ENCODE results near the gene COG8. TPM values are rescaled to one million over a fixed set of nuclear protein-coding genes. Genes with fewer than 3 reads are reported as not detected.
A peak's percentile ranks its signal among the peaks of the same experiment; 100 is the strongest.

COG8 gene
- polyA plus RNA-seq, 3 donors: 11.9 to 24.1 (median 21.6) TPM

DNA sequence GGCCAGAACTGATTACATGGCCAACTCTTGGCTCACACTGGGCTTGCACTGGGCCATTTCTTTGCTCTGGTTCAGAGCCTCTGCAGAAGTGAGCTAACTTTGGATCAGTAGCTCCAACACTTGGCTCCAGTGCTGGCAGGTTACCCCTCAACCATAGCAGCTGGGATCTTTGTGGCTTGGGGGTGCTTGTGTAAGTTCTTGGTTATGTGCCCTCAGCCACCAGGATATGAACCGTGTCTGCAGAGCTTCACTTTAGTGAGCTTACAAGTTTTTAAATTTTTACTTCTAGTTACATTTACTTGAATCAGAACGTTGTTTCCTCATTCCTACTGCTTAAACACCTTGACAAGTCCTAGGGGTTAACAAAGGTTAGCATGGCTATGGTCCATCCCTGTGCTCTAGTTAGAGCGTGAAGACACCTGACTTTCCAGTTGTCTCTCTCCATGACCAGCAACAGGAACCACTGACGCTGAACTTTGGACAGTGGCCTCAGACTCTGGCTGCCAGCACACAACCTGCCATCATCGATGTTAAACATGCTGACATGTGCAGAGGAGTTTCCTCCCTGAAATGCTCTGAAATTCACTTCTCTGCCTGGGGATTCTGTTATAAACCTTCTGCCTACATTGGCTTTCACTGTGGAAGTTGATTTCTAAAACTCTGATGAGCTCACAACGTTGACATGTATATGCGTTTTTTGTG lies 13.0 kb downstream of the COG8 start:
- H3K4me1 Mint-ChIP-seq: peaks cover 34% of the 10 kb centered on the region
- Histone ChIP-seq H3K9me3 (replicated peaks in 1 of 2; ENCODE audit: control insufficient read depth in 1 of 2, insufficient read depth in 1 of 2, low read length in 2 of 2) (no peaks in the 10 kb centered on the region), H3K27me3 (ENCODE audit: control insufficient read depth in 2 of 2, insufficient read depth in 2 of 2, low read length in 2 of 2) (no peaks in the 10 kb centered on the region), H3K79me2 (ENCODE audit: insufficient read depth, low read length) (peaks cover 64% of the 10 kb centered on the region), H3K4me3 (replicated peaks in 1 of 3; ENCODE audit: low read depth in 2 of 3, low read length in 3 of 3) (no peak overlapping the region), H3K9ac (ENCODE audit: insufficient read depth, low read length, poor library complexity, severe bottlenecking) (no peak overlapping the region), H3K36me3 (replicated peaks in 1 of 2; ENCODE audit: control insufficient read depth in 1 of 2, insufficient read depth in 2 of 2, low read length in 2 of 2) (peaks cover 48 to 66% of the 10 kb centered on the region in 2 donors), H3K4me1 (ENCODE audit: control insufficient read depth in 1 of 2, insufficient read depth in 2 of 2, low read length in 2 of 2) (peaks cover 13 to 27% of the 10 kb centered on the region in 2 donors), H3K4me2 (replicated peaks; ENCODE audit: extremely low read depth, low read length, poor library complexity, severe bottlenecking) (no peak overlapping the region), H4K20me1 (ENCODE audit: insufficient read depth, low read length) (peaks cover 75% of the 10 kb centered on the region), H2AFZ (ENCODE audit: insufficient read depth, low read depth, low read length, poor library complexity, severe bottlenecking) (no peak overlapping the region), H3K27ac (ENCODE audit: low read depth in 1 of 2, low read length in 2 of 2) (peak overlapping the region in 1 of 2 donors; percentile 31)
- H3K4me3 Mint-ChIP-seq: no peak overlapping the region
- H3K27me3 Mint-ChIP-seq (ENCODE audit: low read depth in 3 of 3): peaks cover 0 to 1% (median 1%) of the 10 kb centered on the region in 3 donors
- DNase-seq: no peak
- WGBS (ENCODE audit: insufficient coverage): 96% methylated on average over 4 of the region's 7 CpGs
- TF ChIP-seq, protein P1, sequence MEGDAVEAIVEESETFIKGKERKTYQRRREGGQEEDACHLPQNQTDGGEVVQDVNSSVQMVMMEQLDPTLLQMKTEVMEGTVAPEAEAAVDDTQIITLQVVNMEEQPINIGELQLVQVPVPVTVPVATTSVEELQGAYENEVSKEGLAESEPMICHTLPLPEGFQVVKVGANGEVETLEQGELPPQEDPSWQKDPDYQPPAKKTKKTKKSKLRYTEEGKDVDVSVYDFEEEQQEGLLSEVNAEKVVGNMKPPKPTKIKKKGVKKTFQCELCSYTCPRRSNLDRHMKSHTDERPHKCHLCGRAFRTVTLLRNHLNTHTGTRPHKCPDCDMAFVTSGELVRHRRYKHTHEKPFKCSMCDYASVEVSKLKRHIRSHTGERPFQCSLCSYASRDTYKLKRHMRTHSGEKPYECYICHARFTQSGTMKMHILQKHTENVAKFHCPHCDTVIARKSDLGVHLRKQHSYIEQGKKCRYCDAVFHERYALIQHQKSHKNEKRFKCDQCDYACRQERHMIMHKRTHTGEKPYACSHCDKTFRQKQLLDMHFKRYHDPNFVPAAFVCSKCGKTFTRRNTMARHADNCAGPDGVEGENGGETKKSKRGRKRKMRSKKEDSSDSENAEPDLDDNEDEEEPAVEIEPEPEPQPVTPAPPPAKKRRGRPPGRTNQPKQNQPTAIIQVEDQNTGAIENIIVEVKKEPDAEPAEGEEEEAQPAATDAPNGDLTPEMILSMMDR (IDR thresholded peaks at IDR 0.05): no peak
- intact Hi-C loops (cut with micrococcal nuclease): no loop called here
- H3K27ac Mint-ChIP-seq: peak overlapping the region in 1 of 7 donors; percentile 25
- H3K36me3 Mint-ChIP-seq: peaks cover 49 to 69% of the 10 kb centered on the region in 2 donors
- no peaks in the 10 kb centered on the region for H3K9me3 Mint-ChIP-seq

DNA sequence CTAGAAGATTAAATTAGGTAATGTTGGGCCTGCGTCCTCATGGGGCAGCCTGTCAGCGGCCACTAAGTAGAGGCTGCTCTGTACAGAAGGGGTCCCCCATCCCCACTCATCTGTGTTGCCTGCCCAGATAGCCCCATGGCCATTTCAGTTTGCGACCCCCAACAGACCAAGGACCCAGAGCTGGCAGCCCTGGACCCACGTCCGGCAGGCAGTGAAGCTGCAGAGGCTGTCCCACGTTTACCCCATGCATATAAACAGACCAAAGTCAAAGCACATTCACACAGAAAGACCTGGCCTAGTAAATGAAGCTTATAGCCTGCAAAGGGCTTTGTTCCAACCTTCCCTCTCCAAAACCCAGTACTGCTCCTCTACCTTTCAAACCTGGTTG lies 13.6 kb downstream of the COG8 start:
- Mint-ChIP-seq H3K36me3 (peaks cover 55 to 75% of the 10 kb centered on the region in 2 donors), H3K4me3 (no peak overlapping the region), H3K4me1 (peaks cover 30% of the 10 kb centered on the region), H3K27me3 (ENCODE audit: low read depth in 3 of 3) (peaks cover 0 to 1% (median 1%) of the 10 kb centered on the region in 3 donors), H3K27ac (peak overlapping the region in 2 of 7 donors; percentile 52 to 59), H3K9me3 (no peaks in the 10 kb centered on the region)
- H3K27ac ChIP-seq (ENCODE audit: low read depth in 1 of 2, low read length in 2 of 2): peak overlapping the region in 1 of 2 donors; percentile 31
- no peak overlapping the region for H3K4me2 ChIP-seq (replicated peaks; ENCODE audit: extremely low read depth, low read length, poor library complexity, severe bottlenecking)
- no peak overlapping the region for H2AFZ ChIP-seq (ENCODE audit: insufficient read depth, low read depth, low read length, poor library complexity, severe bottlenecking)
- 96% methylated on average over 6 of the region's 6 CpGs for WGBS (ENCODE audit: insufficient coverage)
- no peaks in the 10 kb centered on the region for H3K9me3 ChIP-seq (replicated peaks in 1 of 2; ENCODE audit: control insufficient read depth in 1 of 2, insufficient read depth in 1 of 2, low read length in 2 of 2)
- DNase-seq: no peak
- H3K79me2 ChIP-seq (ENCODE audit: insufficient read depth, low read length): peaks cover 70% of the 10 kb centered on the region
- H3K4me1 ChIP-seq (ENCODE audit: control insufficient read depth in 1 of 2, insufficient read depth in 2 of 2, low read length in 2 of 2): peaks cover 10 to 24% of the 10 kb centered on the region in 2 donors
- H4K20me1 ChIP-seq (ENCODE audit: insufficient read depth, low read length): peaks cover 79% of the 10 kb centered on the region
- H3K9ac ChIP-seq (ENCODE audit: insufficient read depth, low read length, poor library complexity, severe bottlenecking): no peak overlapping the region
- TF ChIP-seq, protein P1 (IDR thresholded peaks at IDR 0.05): no peak
- H3K27me3 ChIP-seq (ENCODE audit: control insufficient read depth in 2 of 2, insufficient read depth in 2 of 2, low read length in 2 of 2): no peaks in the 10 kb centered on the region
- intact Hi-C loops (cut with micrococcal nuclease): no loop called here
- peaks cover 53 to 72% of the 10 kb centered on the region in 2 donors for H3K36me3 ChIP-seq (replicated peaks in 1 of 2; ENCODE audit: control insufficient read depth in 1 of 2, insufficient read depth in 2 of 2, low read length in 2 of 2)
- no peak overlapping the region for H3K4me3 ChIP-seq (replicated peaks in 1 of 3; ENCODE audit: low read depth in 2 of 3, low read length in 3 of 3)
